ENCODE measurements around the gene CDKL1.

Gene CDKL1

DNA sequence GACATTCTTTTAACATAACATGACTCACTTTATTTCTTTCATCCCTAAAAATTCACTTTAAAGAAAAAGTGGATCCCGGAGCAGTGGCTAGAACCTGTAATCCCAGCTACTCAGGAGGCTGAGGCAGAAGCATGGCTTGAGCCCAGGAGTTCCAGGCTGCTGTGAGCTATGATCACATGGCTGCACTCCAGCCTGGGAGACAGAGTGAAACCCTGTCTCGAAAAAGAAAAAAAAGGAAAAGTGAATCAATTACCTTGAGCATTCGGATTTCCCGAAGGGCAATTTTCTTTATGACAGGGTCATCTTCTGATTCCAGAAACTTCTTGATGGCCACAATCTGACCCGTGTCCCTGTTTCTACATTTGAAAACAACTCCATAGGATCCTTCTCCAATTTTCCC lies 1.2 kb downstream of the CDKL1 start:
- DNase-seq: no peak
- H3K4me3 ChIP-seq (ENCODE audit: low read length): no peak overlapping the region
- no peaks in the 10 kb centered on the region for H3K79me2 ChIP-seq (ENCODE audit: control insufficient read depth, insufficient read depth, low read length)
- H4K8ac ChIP-seq (ENCODE audit: low read depth, low read length): no peak overlapping the region
- H3K9ac ChIP-seq (ENCODE audit: low read length): no peak overlapping the region
- no peak overlapping the region for H2BK120ac ChIP-seq (ENCODE audit: low read depth, low read length)
- H3K36me3 ChIP-seq (ENCODE audit: control insufficient read depth, insufficient read depth, low read length): no peaks in the 10 kb centered on the region
- no peak overlapping the region for H3K18ac ChIP-seq (ENCODE audit: low read length)
- no peak overlapping the region for H2AK5ac ChIP-seq (ENCODE audit: low read length)
- H2BK5ac ChIP-seq (ENCODE audit: low read length): no peak overlapping the region
- no peaks in the 10 kb centered on the region for H3K79me1 ChIP-seq (ENCODE audit: low read length)
- H3K4me1 ChIP-seq (ENCODE audit: control insufficient read depth, low read depth, low read length): peaks cover 4% of the 10 kb centered on the region
- no peak overlapping the region for H3K27ac ChIP-seq (ENCODE audit: low read depth, low read length)
- WGBS (ENCODE audit: extremely low coverage, insufficient coverage, low lambda C conversion rate): no CpG with 5 or more reads among the region's 5 CpGs
- H3K23ac ChIP-seq (ENCODE audit: low read length): no peak overlapping the region
- no peak overlapping the region for H4K5ac ChIP-seq (ENCODE audit: low read length)
- H3K4me2 ChIP-seq (ENCODE audit: low read length): no peak overlapping the region
- H3K27me3 ChIP-seq (ENCODE audit: insufficient read depth, low read length, poor library complexity): no peaks in the 10 kb centered on the region
- H2BK15ac ChIP-seq (replicated peaks; ENCODE audit: low read depth): no peak overlapping the region
- H3K4ac ChIP-seq (ENCODE audit: low read depth, low read length): no peak overlapping the region
- no peak overlapping the region for H3K56ac ChIP-seq (ENCODE audit: low read length)

DNA sequence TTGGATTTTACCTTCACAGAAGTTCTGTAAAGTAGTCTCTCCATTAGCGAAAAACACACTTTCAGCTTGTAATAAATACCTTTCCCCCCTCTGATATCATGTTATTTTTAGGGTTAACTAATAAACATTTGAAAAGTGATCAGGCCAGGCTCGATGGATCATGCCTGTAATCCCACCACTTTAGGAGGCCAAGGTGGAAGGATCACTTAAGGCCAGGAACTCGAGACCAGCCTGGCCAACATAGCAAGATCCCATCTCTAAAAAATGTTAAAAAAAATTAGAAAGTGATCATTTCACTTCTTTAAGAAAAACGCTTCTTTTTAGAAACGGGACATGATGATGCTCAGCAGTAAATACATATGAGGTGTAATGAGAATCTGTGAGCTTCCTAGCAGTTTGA lies 2.0 kb downstream of the CDKL1 start:
- H3K36me3 ChIP-seq (ENCODE audit: control insufficient read depth, insufficient read depth, low read length): no peaks in the 10 kb centered on the region
- H2BK120ac ChIP-seq (ENCODE audit: low read depth, low read length): no peak overlapping the region
- no peak overlapping the region for H2AK5ac ChIP-seq (ENCODE audit: low read length)
- no peak overlapping the region for H3K4ac ChIP-seq (ENCODE audit: low read depth, low read length)
- H3K79me1 ChIP-seq (ENCODE audit: low read length): no peaks in the 10 kb centered on the region
- no peak overlapping the region for H3K4me3 ChIP-seq (ENCODE audit: low read length)
- no peak overlapping the region for H2BK5ac ChIP-seq (ENCODE audit: low read length)
- no peak overlapping the region for H3K23ac ChIP-seq (ENCODE audit: low read length)
- H3K79me2 ChIP-seq (ENCODE audit: control insufficient read depth, insufficient read depth, low read length): no peaks in the 10 kb centered on the region
- H3K27me3 ChIP-seq (ENCODE audit: insufficient read depth, low read length, poor library complexity): no peaks in the 10 kb centered on the region
- no peak overlapping the region for H4K5ac ChIP-seq (ENCODE audit: low read length)
- no peak overlapping the region for H2BK15ac ChIP-seq (replicated peaks; ENCODE audit: low read depth)
- no peak overlapping the region for H3K27ac ChIP-seq (ENCODE audit: low read depth, low read length)
- H3K18ac ChIP-seq (ENCODE audit: low read length): no peak overlapping the region
- no peak overlapping the region for H3K9ac ChIP-seq (ENCODE audit: low read length)
- H4K8ac ChIP-seq (ENCODE audit: low read depth, low read length): no peak overlapping the region
- no peak overlapping the region for H3K4me2 ChIP-seq (ENCODE audit: low read length)
- DNase-seq: no peak
- no CpG with 5 or more reads among the region's 5 CpGs for WGBS (ENCODE audit: extremely low coverage, insufficient coverage, low lambda C conversion rate)
- no peak overlapping the region for H3K56ac ChIP-seq (ENCODE audit: low read length)
- H3K4me1 ChIP-seq (ENCODE audit: control insufficient read depth, low read depth, low read length): peaks cover 4% of the 10 kb centered on the region

GRCh38 chr14:50389668-50390441 lies 6.8 kb downstream of the CDKL1 start:
- no peak overlapping the region for H2BK15ac ChIP-seq (replicated peaks; ENCODE audit: low read depth)
- no peaks in the 10 kb centered on the region for H3K79me1 ChIP-seq (ENCODE audit: low read length)
- no peak overlapping the region for H3K56ac ChIP-seq (ENCODE audit: low read length)
- no peak overlapping the region for H3K4ac ChIP-seq (ENCODE audit: low read depth, low read length)
- no peak overlapping the region for H3K9ac ChIP-seq (ENCODE audit: low read length)
- H2BK5ac ChIP-seq (ENCODE audit: low read length): no peak overlapping the region
- H3K23ac ChIP-seq (ENCODE audit: low read length): no peak overlapping the region
- no peak overlapping the region for H3K27ac ChIP-seq (ENCODE audit: low read depth, low read length)
- no peak overlapping the region for H3K4me3 ChIP-seq (ENCODE audit: low read length)
- H4K8ac ChIP-seq (ENCODE audit: low read depth, low read length): no peak overlapping the region
- no peaks in the 10 kb centered on the region for H3K36me3 ChIP-seq (ENCODE audit: control insufficient read depth, insufficient read depth, low read length)
- no peak overlapping the region for H2AK5ac ChIP-seq (ENCODE audit: low read length)
- DNase-seq: no peak
- no peak overlapping the region for H3K18ac ChIP-seq (ENCODE audit: low read length)
- no peak overlapping the region for H2BK120ac ChIP-seq (ENCODE audit: low read depth, low read length)
- no peaks in the 10 kb centered on the region for H3K79me2 ChIP-seq (ENCODE audit: control insufficient read depth, insufficient read depth, low read length)
- H3K4me2 ChIP-seq (ENCODE audit: low read length): no peak overlapping the region
- H4K5ac ChIP-seq (ENCODE audit: low read length): no peak overlapping the region
- peaks cover 2% of the 10 kb centered on the region for H3K4me1 ChIP-seq (ENCODE audit: control insufficient read depth, low read depth, low read length)
- WGBS (ENCODE audit: extremely low coverage, insufficient coverage, low lambda C conversion rate): no CpG with 5 or more reads among the region's 9 CpGs
- no peaks in the 10 kb centered on the region for H3K27me3 ChIP-seq (ENCODE audit: insufficient read depth, low read length, poor library complexity)

DNA sequence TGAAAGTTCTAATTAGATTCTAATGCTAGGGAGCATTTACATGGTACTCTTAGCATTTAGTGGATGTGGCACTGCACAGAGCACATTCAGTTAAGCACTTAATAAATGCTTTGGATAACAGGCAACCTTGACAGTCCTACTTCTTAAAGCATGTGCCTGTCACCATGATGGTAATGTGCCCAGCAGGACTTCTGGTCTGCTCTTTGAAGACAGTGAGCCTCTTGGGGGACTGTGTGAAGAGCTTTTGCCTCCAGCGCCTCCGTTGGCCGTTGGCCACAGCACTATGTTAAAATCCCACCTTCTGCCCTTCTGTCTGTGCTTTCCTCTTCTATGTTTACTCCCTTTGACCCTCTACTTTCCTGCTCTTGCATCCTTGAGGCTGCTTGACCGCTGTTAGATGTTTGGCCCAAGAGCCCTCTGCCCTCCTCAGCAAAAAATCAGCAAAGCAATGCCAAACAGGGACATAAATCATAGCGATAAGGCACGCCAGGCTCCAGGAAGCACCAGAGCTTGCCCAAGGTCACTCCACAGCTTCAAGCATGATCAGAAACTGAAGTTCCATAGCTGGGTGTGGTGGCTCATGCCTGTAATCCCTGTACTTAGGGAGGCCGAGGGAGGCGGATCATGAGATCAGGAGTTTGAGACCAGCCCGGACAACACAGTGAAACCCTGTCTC lies 8.3 kb downstream of the CDKL1 start:
- no peak overlapping the region for H2BK120ac ChIP-seq (ENCODE audit: low read depth, low read length)
- no CpG with 5 or more reads among the region's 9 CpGs for WGBS (ENCODE audit: extremely low coverage, insufficient coverage, low lambda C conversion rate)
- H3K79me1 ChIP-seq (ENCODE audit: low read length): no peaks in the 10 kb centered on the region

GRCh38 chr14:50387548-50387947 lies 9.1 kb downstream of the CDKL1 start:
- H3K36me3 ChIP-seq (ENCODE audit: control insufficient read depth, insufficient read depth, low read length): no peaks in the 10 kb centered on the region
- no peak overlapping the region for H2BK15ac ChIP-seq (replicated peaks; ENCODE audit: low read depth)
- no peaks in the 10 kb centered on the region for H3K79me2 ChIP-seq (ENCODE audit: control insufficient read depth, insufficient read depth, low read length)
- no peak overlapping the region for H4K8ac ChIP-seq (ENCODE audit: low read depth, low read length)
- H3K4me3 ChIP-seq (ENCODE audit: low read length): no peak overlapping the region
- no peak overlapping the region for H3K18ac ChIP-seq (ENCODE audit: low read length)
- H3K27ac ChIP-seq (ENCODE audit: low read depth, low read length): no peak overlapping the region
- H3K9ac ChIP-seq (ENCODE audit: low read length): no peak overlapping the region
- H2BK120ac ChIP-seq (ENCODE audit: low read depth, low read length): no peak overlapping the region
- no peak overlapping the region for H2AK5ac ChIP-seq (ENCODE audit: low read length)
- no peak overlapping the region for H3K23ac ChIP-seq (ENCODE audit: low read length)
- DNase-seq: no peak
- H2BK5ac ChIP-seq (ENCODE audit: low read length): no peak overlapping the region
- no peak overlapping the region for H3K4ac ChIP-seq (ENCODE audit: low read depth, low read length)
- H3K27me3 ChIP-seq (ENCODE audit: insufficient read depth, low read length, poor library complexity): no peaks in the 10 kb centered on the region
- H3K4me2 ChIP-seq (ENCODE audit: low read length): no peak overlapping the region
- no peak overlapping the region for H3K56ac ChIP-seq (ENCODE audit: low read length)
- peaks cover 2% of the 10 kb centered on the region for H3K4me1 ChIP-seq (ENCODE audit: control insufficient read depth, low read depth, low read length)
- no peaks in the 10 kb centered on the region for H3K79me1 ChIP-seq (ENCODE audit: low read length)
- no CpG with 5 or more reads among the region's 1 CpG for WGBS (ENCODE audit: extremely low coverage, insufficient coverage, low lambda C conversion rate)
- no peak overlapping the region for H4K5ac ChIP-seq (ENCODE audit: low read length)

More for the DNA sequence above, 8.3 kb downstream of the CDKL1 start:
- Histone ChIP-seq H3K9ac (ENCODE audit: low read length) (peak overlapping the region; percentile 4), H3K79me2 (ENCODE audit: control insufficient read depth, insufficient read depth, low read length) (no peaks in the 10 kb centered on the region), H3K4me2 (ENCODE audit: low read length) (no peak overlapping the region), H3K4me3 (ENCODE audit: low read length) (no peak overlapping the region), H2BK15ac (replicated peaks; ENCODE audit: low read depth) (no peak overlapping the region), H3K23ac (ENCODE audit: low read length) (no peak overlapping the region), H3K4ac (ENCODE audit: low read depth, low read length) (no peak overlapping the region), H3K36me3 (ENCODE audit: control insufficient read depth, insufficient read depth, low read length) (no peaks in the 10 kb centered on the region), H3K27ac (ENCODE audit: low read depth, low read length) (no peak overlapping the region), H2BK5ac (ENCODE audit: low read length) (no peak overlapping the region), H2AK5ac (ENCODE audit: low read length) (no peak overlapping the region), H3K18ac (ENCODE audit: low read length) (no peak overlapping the region), H3K4me1 (ENCODE audit: control insufficient read depth, low read depth, low read length) (peaks cover 2% of the 10 kb centered on the region), H3K56ac (ENCODE audit: low read length) (no peak overlapping the region), H4K8ac (ENCODE audit: low read depth, low read length) (no peak overlapping the region), H3K27me3 (ENCODE audit: insufficient read depth, low read length, poor library complexity) (no peaks in the 10 kb centered on the region), H4K5ac (ENCODE audit: low read length) (no peak overlapping the region)
- DNase-seq: peak; percentile 81
